ENCODE data around the gene FAAP20. TPM values are rescaled to one million over a fixed set of nuclear protein-coding genes. Genes with fewer than 3 reads are reported as not detected.

Gene FAAP20
- total RNA-seq, 2 experiments from 2014 or later: 69.7 to 84.4 TPM

GRCh38 chr1:2200308-2200943, 5.9 kb upstream of the FAAP20 start:
- ChIA-PET CTCF (interaction anchor here (1.6 kb wide), 1 partner anchor 191 kb away, joined by 7 read pairs; the partner anchor contains the start of genes MORN1 and RER1), POLR2A (no interaction called here)
- H3K4me1 Mint-ChIP-seq: peaks cover 22% of the 10 kb centered on the region
- no peaks in the 10 kb centered on the region for H3K27me3 Mint-ChIP-seq
- ATAC-seq (no peak), DNase-seq (no peak)
- H3K9me3 Mint-ChIP-seq (ENCODE audit: low read depth): no peaks in the 10 kb centered on the region
- H3K4me3 Mint-ChIP-seq: peak overlapping the region; percentile 78
- no peak overlapping the region for H3K27ac Mint-ChIP-seq
- intact Hi-C loops (cut with DNase I, micrococcal nuclease): no loop called here
- H3K36me3 Mint-ChIP-seq (ENCODE audit: low read depth): no peaks in the 10 kb centered on the region

GRCh38 chr1:2199042-2199810, 4.7 kb upstream of the FAAP20 start:
- Mint-ChIP-seq H3K27me3 (no peaks in the 10 kb centered on the region), H3K36me3 (ENCODE audit: low read depth) (no peaks in the 10 kb centered on the region), H3K4me1 (peaks cover 22% of the 10 kb centered on the region), H3K27ac (peak overlapping the region; percentile 88), H3K4me3 (peak overlapping the region; percentile 78), H3K9me3 (ENCODE audit: low read depth) (no peaks in the 10 kb centered on the region)
- ChIA-PET POLR2A (interaction anchor here (0.7 to 1.3 kb wide), 4 partner anchors 28 to 192 kb away, joined by 3 to 6 read pairs (median 4); partner anchors contain the start of genes MORN1 and RER1), CTCF (interaction anchor here (0.6 to 1.6 kb wide), 6 partner anchors 26 to 289 kb away, joined by 3 to 7 read pairs (median 4); partner anchors contain the start of genes MORN1 and RER1)
- DNase-seq (peak; percentile 94), ATAC-seq (peak; percentile 79)
- intact Hi-C loops (cut with DNase I, micrococcal nuclease): loop anchor here in 1 of 2 experiments (1.0 kb wide), 4 partner anchors 28 to 192 kb away; partner anchors contain the start of genes MORN1 and RER1

- Mint-ChIP-seq H3K27me3 (no peaks in the 10 kb centered on the region), H3K36me3 (ENCODE audit: low read depth) (no peaks in the 10 kb centered on the region), H3K4me1 (peaks cover 22% of the 10 kb centered on the region), H3K27ac (peak overlapping the region; percentile 88), H3K4me3 (peak overlapping the region; percentile 78), H3K9me3 (ENCODE audit: low read depth) (no peaks in the 10 kb centered on the region)
- intact Hi-C loops (cut with DNase I, micrococcal nuclease): no loop called here
- DNase-seq (no peak), ATAC-seq (no peak)
- ChIA-PET CTCF (interaction anchor here (1.2 to 1.6 kb wide), 3 partner anchors 117 to 193 kb away, joined by 4 to 7 read pairs (median 5); partner anchors contain the start of genes MORN1 and RER1), POLR2A (interaction anchor here (0.7 to 1.3 kb wide), 4 partner anchors 29 to 193 kb away, joined by 3 to 6 read pairs (median 4); partner anchors contain the start of genes MORN1 and RER1)
Measured at GRCh38 chr1:2198571-2198970, 4.0 kb upstream of the FAAP20 start.

GRCh38 chr1:2197707-2198165, 3.2 kb upstream of the FAAP20 start:
- H3K27ac Mint-ChIP-seq: peak overlapping the region; percentile 88
- H3K27me3 Mint-ChIP-seq: no peaks in the 10 kb centered on the region
- peaks cover 27% of the 10 kb centered on the region for H3K4me1 Mint-ChIP-seq
- no peaks in the 10 kb centered on the region for H3K36me3 Mint-ChIP-seq (ENCODE audit: low read depth)
- H3K9me3 Mint-ChIP-seq (ENCODE audit: low read depth): no peaks in the 10 kb centered on the region
- intact Hi-C loops (cut with DNase I, micrococcal nuclease): no loop called here
- ChIA-PET CTCF (interaction anchor here (0.9 kb wide), 1 partner anchor 58 kb away, joined by 3 read pairs; no protein-coding TSS in a partner anchor), POLR2A (no interaction called here)
- H3K4me3 Mint-ChIP-seq: peak overlapping the region; percentile 19
- DNase-seq: no peak
- no peak for ATAC-seq

- ATAC-seq (no peak), DNase-seq (no peak)
- ChIA-PET POLR2A (no interaction called here), CTCF (interaction anchor here (0.9 to 2.8 kb wide), 2 partner anchors 57 to 183 kb away, joined by 3 to 78 read pairs; no protein-coding TSS in a partner anchor)
- H3K27me3 Mint-ChIP-seq: no peaks in the 10 kb centered on the region
- intact Hi-C loops (cut with DNase I, micrococcal nuclease): no loop called here
- H3K9me3 Mint-ChIP-seq (ENCODE audit: low read depth): no peaks in the 10 kb centered on the region
- no peak overlapping the region for H3K27ac Mint-ChIP-seq
- peaks cover 31% of the 10 kb centered on the region for H3K4me1 Mint-ChIP-seq
- H3K36me3 Mint-ChIP-seq (ENCODE audit: low read depth): no peaks in the 10 kb centered on the region
- H3K4me3 Mint-ChIP-seq: no peak overlapping the region
Measured at GRCh38 chr1:2196901-2197638, 2.5 kb upstream of the FAAP20 start.

- DNase-seq: no peak
- H3K27me3 Mint-ChIP-seq: no peaks in the 10 kb centered on the region
- no peak overlapping the region for H3K4me3 Mint-ChIP-seq
- no peaks in the 10 kb centered on the region for H3K9me3 Mint-ChIP-seq (ENCODE audit: low read depth)
- peaks cover 33% of the 10 kb centered on the region for H3K4me1 Mint-ChIP-seq
- no peak for ATAC-seq
- POLR2A ChIA-PET: interaction anchor here (0.7 kb wide), 1 partner anchor 196 kb away, joined by 3 read pairs; the partner anchor contains the start of gene RER1
- no peaks in the 10 kb centered on the region for H3K36me3 Mint-ChIP-seq (ENCODE audit: low read depth)
- H3K27ac Mint-ChIP-seq: no peak overlapping the region
- CTCF ChIA-PET: interaction anchor here (0.8 to 2.8 kb wide), 9 partner anchors 39 to 217 kb away, joined by 3 to 78 read pairs (median 4); partner anchors contain the start of genes MORN1, PEX10 and RER1
- intact Hi-C loops (cut with DNase I, micrococcal nuclease): loop anchor here (1.0 to 2.0 kb wide), 13 partner anchors 10 to 391 kb away; partner anchors contain the start of genes MORN1 (in 1 of the 2), PANK4 (in 1 of the 2), PEX10 (in 1 of the 2) and PRXL2B (in 1 of the 2)
Measured at GRCh38 chr1:2195785-2196184, 1.2 kb upstream of the FAAP20 start.

- peaks cover 2% of the 10 kb centered on the region for H3K36me3 Mint-ChIP-seq (ENCODE audit: low read depth)
- peak; percentile 93 for DNase-seq
Measured at GRCh38 chr1:2194898-2195673, 514 bp upstream of the FAAP20 start.

GRCh38 chr1:2193514-2194281, 874 bp downstream of the FAAP20 start:
- Mint-ChIP-seq H3K36me3 (ENCODE audit: low read depth) (peaks cover 2% of the 10 kb centered on the region), H3K4me1 (peaks cover 20% of the 10 kb centered on the region), H3K4me3 (peak overlapping the region; percentile 73), H3K27me3 (no peaks in the 10 kb centered on the region), H3K27ac (peak overlapping the region; percentile 60), H3K9me3 (ENCODE audit: low read depth) (no peaks in the 10 kb centered on the region)
- no peak for DNase-seq
- no peak for ATAC-seq
- intact Hi-C loops (cut with DNase I, micrococcal nuclease): loop anchor here in 1 of 2 experiments (1.0 to 2.0 kb wide), 5 partner anchors 60 to 333 kb away; partner anchors contain the start of genes PANK4 and PEX10
- ChIA-PET CTCF (no interaction called here), POLR2A (no interaction called here)

More at GRCh38 chr1:2194898-2195673, 514 bp upstream of the FAAP20 start:
- peak overlapping the region; percentile 77 for H3K4me3 Mint-ChIP-seq
- peak overlapping the region; percentile 86 for H3K27ac Mint-ChIP-seq
- intact Hi-C loops (cut with DNase I, micrococcal nuclease): loop anchor here (1.0 to 2.0 kb wide), 14 partner anchors 10 to 391 kb away; partner anchors contain the start of genes MORN1 (in 1 of the 2), PANK4 (in 1 of the 2), PEX10 (in 1 of the 2) and PRXL2B (in 1 of the 2)
- no peaks in the 10 kb centered on the region for H3K9me3 Mint-ChIP-seq (ENCODE audit: low read depth)
- ChIA-PET POLR2A (interaction anchor here (0.7 to 1.0 kb wide), 4 partner anchors 10 to 197 kb away, joined by 3 to 4 read pairs (median 3); partner anchors contain the start of gene RER1), CTCF (interaction anchor here (0.6 to 2.8 kb wide), 25 partner anchors 9 to 391 kb away, joined by 3 to 78 read pairs (median 4); partner anchors contain the start of genes MORN1, PEX10 and RER1)
- ATAC-seq: peak; percentile 67
- H3K4me1 Mint-ChIP-seq: peaks cover 32% of the 10 kb centered on the region
- H3K27me3 Mint-ChIP-seq: no peaks in the 10 kb centered on the region

Measured in activated CD4-positive, alpha-beta T cell treated with anti-CD3 and anti-CD28 coated beads for 36 hours (primary cell).